Hematopoietic multipotent progenitor cell treated with erythropoietin and hydrocortisone succinate and interleukin-3 and kit ligand, for 6 days (in vitro differentiated cells): ENCODE data around the gene KRABD2.
"Not testable (repeated sequence)": the region's sequence is repeated elsewhere in the genome, so short reads cannot be mapped to it uniquely, and the experiment has no call there.

Experiments
- DNase-seq: peaks from one replicate; pipeline ENCODE4 v3.0.0-alpha.2; 2015

The KRABD2 gene

GRCh38 chr17:8392274-8392673, 15.8 kb upstream of the KRABD2 start:
- DNase-seq: no peak

- no peak for DNase-seq
Observed at GRCh38 chr17:8391711-8392110, 15.2 kb upstream of the KRABD2 start.

DNA sequence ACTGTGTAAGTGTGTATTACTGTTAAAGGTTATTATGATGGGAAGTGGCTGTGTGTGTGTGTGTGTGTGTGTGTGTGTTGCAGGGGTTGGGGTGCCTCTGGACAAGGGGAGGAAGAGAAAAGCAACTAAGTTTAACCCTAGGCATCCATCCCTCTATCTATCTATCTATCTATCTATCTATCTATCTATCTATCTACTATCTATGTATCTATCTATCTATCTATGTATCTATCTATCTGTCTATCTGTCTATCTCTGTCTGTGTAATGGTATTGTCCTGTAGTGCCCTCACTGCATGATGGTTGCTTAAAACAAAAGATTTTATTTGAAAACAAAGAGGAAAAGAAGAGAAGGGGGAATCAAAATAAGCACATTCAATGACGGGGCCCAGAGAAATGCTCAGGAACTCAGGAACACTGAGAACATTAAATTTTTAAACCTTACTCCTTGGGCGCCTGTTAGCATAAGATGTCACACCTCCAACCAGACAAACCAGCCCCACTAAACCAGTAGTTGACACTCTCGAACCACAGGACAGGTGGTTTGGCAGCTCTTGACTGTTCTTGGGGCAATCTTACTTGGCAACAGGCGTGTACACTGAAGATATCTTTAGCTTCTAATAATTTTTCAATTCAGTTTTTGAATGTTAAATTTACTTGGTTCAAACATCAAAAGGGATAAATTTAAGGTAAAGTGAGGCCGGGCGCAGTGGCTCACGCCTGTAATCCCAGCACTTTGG, 11.6 kb upstream of the KRABD2 start:
- no peak for DNase-seq

- peak; percentile 78 for DNase-seq
Observed at GRCh38 chr17:8386841-8387240, 10.3 kb upstream of the KRABD2 start.

GRCh38 chr17:8384801-8385378, 8.4 kb upstream of the KRABD2 start:
- no peak for DNase-seq

DNA sequence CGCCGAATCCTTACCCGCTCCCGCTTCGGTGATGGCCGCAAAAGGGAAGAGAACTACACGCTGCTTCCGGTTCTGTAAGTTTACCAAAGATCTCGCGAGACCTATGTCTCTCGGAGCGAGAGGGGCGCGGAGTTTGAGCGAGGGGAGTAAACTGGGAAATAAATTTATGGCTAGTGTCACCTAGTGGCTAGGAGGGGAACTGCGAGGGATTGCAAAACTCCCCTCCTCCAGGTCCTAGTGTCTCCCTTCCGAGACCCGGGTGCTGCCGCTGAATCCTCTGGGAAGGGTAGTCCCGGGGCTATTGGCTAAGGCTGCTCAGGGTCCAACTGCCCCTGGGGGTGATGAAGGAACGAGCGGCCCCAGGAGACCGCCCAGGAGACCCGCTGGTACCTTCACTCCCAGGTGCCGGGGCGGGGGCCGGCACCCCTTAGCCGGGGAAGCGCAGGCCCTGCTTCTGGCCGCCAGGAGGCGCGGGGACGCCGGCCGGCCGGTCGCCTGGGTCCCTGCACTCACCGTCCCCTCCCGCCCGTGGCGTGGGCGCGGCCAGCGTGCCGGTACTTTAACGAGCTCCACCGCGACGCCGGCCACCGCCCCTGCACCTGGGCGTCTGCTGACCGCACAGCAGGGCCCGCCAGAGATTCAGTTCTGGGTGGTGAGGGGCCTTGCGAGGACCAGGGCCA, 6.8 kb upstream of the KRABD2 start, which contains the start of gene RPL26:
Gene RPL26, minus strand, starts transcription at position 51 of the 680 bp plus-strand sequence. CDS start 883 bp downstream, outside the sequence.
- peak; percentile 100 for DNase-seq

- DNase-seq: no peak
Observed at GRCh38 chr17:8382880-8383142, 6.3 kb upstream of the KRABD2 start.

GRCh38 chr17:8382052-8382879, 5.8 kb upstream of the KRABD2 start:
- peak; percentile 49 for DNase-seq

GRCh38 chr17:8380049-8380448, 3.5 kb upstream of the KRABD2 start:
- no peak for DNase-seq

DNA sequence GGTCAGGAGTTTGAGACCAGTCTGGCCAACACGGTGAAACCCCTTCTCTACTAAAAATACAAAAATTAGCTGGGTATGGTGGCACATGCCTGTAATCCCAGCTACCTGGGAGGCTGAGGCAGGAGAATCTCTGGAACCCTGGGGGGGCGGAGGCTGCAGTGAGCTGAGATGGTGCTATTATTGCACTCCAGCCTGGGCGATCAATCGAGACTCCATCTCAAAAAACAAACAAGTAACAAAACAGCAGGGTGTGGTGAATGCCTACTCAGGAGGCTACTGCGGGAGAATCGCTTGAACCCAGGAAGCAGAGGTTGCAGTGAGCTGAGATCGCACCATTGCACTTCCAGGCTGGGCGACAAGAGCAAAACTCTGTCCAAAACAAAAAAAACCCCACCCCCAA, 1.6 kb upstream of the KRABD2 start:
- not testable (repeated sequence) for DNase-seq

- DNase-seq: no peak
Observed at GRCh38 chr17:8377422-8377821, 918 bp upstream of the KRABD2 start.

GRCh38 chr17:8375738-8376259, 705 bp downstream of the KRABD2 start:
- peak; percentile 33 for DNase-seq

DNA sequence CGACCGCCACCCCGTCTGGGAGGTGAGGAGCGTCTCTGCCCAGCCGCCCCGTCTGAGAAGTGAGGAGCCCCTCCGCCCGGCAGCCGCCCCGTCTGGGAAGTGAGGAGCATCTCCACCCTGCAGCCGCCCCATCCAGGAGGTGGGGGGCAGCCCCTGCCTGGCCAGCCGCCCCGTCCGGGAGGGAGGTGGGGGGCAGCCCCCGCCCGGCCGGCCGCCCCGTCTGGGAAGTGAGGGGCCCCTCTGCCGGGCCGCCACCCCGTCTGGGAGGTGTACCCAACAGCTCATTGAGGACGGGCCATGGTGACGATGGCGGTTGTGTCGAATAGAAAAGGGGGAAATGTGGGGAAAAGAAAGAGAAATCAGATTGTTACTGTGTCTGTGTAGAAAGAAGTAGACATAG, 2.6 kb downstream of the KRABD2 start:
- DNase-seq: not testable (repeated sequence)

DNA sequence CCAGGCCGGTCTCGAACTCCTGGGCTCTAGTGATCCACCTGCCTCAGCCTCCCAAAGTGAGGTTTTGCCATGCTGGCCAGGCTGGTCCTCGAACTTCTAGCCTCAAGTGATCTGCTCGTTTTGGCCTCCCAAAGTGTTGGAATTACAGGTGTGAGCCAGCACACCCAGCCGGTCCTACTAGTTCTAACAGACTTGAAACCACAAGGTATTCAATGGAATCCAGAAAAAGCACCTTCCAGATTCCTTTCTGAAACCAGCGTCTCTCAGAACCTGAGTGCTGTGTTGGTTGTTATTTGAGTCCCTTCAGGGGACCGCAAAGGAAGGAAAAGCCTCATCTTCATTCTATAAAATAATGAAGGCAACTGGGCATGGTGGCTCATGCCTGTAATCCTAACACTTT, 4.1 kb downstream of the KRABD2 start:
- no peak for DNase-seq

GRCh38 chr17:8371786-8372185, 4.7 kb downstream of the KRABD2 start:
- no peak for DNase-seq

GRCh38 chr17:8369944-8370343, 6.6 kb downstream of the KRABD2 start:
- peak; percentile 39 for DNase-seq

DNA sequence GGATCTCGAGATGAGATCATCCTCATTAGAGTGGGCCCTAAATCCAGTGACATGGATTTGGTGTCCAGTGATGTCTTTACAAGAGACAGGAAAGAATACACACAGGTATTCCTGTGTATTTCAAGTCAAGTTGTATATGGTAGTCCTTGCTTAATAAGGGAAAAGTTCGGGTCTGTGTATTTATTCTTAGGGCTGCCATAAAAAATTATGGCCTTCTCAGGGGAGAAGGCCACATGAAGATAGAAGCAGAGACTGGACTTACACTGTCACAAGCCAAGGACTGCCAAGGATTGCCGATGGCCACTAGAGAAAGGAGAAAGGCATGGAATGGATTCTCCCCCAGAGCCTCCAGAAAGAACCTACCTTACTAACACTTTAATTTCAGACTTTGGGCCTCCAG, 8.3 kb downstream of the KRABD2 start:
- no peak for DNase-seq

- no peak for DNase-seq
Observed at GRCh38 chr17:8366231-8366630, 10.3 kb downstream of the KRABD2 start.

- DNase-seq: no peak
Observed at GRCh38 chr17:8365143-8365542, 11.4 kb downstream of the KRABD2 start.

GRCh38 chr17:8362651-8363332, 13.7 kb downstream of the KRABD2 start:
- no peak for DNase-seq

- DNase-seq: no peak
Observed at GRCh38 chr17:8360751-8361150, 15.8 kb downstream of the KRABD2 start.

- no peak for DNase-seq
Observed at GRCh38 chr17:8360260-8360659, 16.2 kb downstream of the KRABD2 start.

- DNase-seq: no peak
Observed at GRCh38 chr17:8359769-8360168, 16.7 kb downstream of the KRABD2 start.
